ENCODE data around the gene ZNF808. TPM values are rescaled to one million over a fixed set of nuclear protein-coding genes. Genes with fewer than 3 reads are reported as not detected.

Gene ZNF808
- total and polyA plus RNA-seq, 9 of the 15 experiments (the other 6 are each of a cell fraction or from before 2014, with no cell fraction given): 3.1 to 20.1 (median 10.9) TPM

DNA sequence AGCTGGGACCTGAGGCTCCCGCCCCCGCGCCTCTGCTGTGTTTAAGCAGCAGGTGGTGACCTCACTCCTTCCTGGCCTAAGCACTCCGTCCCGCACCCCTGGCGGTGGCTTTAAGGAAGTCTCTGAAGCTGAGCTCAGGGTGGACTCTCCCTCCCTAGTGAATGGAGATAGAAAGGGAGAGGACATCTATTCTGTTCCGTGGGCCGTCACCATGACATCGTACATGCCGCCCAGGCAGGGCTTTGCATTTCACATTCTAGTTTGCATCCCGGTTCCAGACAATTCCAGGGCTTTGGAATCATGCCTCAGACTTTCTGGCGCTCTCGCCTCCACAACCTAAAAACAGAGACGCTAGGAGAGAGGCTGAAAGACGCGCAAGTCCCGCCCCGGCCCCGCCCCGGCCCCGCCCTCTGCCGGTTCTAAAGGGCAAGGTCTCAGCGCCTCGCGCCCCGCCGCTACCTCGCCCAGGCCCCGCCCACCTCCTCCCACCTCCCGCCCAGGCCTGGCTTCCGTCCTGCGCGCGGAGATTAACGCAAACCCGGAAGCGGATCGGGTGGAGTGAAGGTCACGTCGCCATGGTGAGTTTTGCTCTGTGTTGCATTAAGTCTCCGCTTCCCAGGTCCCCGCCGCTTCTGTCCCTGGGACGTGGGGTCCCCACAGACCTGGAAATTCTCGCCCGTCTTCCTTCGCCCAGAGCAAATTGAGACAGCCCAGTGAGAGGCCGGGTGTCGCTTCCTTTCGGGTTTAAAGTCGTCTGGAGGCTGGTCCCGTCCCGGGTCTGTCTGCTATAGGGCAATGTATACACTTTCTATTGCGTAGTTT, at the start of gene ZNF808 (continued):
- TF ChIP-seq, protein P1, sequence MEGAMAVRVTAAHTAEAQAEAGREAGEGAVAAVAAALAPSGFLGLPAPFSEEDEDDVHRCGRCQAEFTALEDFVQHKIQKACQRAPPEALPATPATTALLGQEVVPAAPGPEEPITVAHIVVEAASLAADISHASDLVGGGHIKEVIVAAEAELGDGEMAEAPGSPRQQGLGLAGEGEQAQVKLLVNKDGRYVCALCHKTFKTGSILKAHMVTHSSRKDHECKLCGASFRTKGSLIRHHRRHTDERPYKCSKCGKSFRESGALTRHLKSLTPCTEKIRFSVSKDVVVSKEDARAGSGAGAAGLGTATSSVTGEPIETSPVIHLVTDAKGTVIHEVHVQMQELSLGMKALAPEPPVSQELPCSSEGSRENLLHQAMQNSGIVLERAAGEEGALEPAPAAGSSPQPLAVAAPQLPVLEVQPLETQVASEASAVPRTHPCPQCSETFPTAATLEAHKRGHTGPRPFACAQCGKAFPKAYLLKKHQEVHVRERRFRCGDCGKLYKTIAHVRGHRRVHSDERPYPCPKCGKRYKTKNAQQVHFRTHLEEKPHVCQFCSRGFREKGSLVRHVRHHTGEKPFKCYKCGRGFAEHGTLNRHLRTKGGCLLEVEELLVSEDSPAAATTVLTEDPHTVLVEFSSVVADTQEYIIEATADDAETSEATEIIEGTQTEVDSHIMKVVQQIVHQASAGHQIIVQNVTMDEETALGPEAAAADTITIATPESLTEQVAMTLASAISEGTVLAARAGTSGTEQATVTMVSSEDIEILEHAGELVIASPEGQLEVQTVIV (CRISPR knock-in tag; IDR thresholded peaks at IDR 0.05; ENCODE audit: borderline replicate concordance): no peak
- TF ChIP-seq ZNF224 (CRISPR knock-in tag; IDR thresholded peaks at IDR 0.05) (no peak), NEUROD1 (IDR thresholded peaks at IDR 0.05; ENCODE audit: borderline replicate concordance, low read depth, low read length, partially characterized antibody) (no peak), ZNF24 (IDR thresholded peaks at IDR 0.05) (0 out of 2 replicates have a peak, but pooled peaks have one; percentile 16), SRSF7 (optimal IDR thresholded peaks at IDR 0.05; ENCODE audit: low read depth, low read length) (no peak), NFE2 (IDR thresholded peaks at IDR 0.05; ENCODE audit: low read depth) (no peak), MYNN (IDR thresholded peaks at IDR 0.05) (no peak), MYNN (CRISPR knock-in tag; IDR thresholded peaks at IDR 0.05) (no peak), ZNF263 (CRISPR knock-in tag; IDR thresholded peaks at IDR 0.05; ENCODE audit: borderline replicate concordance) (no peak), ZNF436 (CRISPR knock-in tag; IDR thresholded peaks at IDR 0.05) (no peak)
- TF ChIP-seq, protein P2, sequence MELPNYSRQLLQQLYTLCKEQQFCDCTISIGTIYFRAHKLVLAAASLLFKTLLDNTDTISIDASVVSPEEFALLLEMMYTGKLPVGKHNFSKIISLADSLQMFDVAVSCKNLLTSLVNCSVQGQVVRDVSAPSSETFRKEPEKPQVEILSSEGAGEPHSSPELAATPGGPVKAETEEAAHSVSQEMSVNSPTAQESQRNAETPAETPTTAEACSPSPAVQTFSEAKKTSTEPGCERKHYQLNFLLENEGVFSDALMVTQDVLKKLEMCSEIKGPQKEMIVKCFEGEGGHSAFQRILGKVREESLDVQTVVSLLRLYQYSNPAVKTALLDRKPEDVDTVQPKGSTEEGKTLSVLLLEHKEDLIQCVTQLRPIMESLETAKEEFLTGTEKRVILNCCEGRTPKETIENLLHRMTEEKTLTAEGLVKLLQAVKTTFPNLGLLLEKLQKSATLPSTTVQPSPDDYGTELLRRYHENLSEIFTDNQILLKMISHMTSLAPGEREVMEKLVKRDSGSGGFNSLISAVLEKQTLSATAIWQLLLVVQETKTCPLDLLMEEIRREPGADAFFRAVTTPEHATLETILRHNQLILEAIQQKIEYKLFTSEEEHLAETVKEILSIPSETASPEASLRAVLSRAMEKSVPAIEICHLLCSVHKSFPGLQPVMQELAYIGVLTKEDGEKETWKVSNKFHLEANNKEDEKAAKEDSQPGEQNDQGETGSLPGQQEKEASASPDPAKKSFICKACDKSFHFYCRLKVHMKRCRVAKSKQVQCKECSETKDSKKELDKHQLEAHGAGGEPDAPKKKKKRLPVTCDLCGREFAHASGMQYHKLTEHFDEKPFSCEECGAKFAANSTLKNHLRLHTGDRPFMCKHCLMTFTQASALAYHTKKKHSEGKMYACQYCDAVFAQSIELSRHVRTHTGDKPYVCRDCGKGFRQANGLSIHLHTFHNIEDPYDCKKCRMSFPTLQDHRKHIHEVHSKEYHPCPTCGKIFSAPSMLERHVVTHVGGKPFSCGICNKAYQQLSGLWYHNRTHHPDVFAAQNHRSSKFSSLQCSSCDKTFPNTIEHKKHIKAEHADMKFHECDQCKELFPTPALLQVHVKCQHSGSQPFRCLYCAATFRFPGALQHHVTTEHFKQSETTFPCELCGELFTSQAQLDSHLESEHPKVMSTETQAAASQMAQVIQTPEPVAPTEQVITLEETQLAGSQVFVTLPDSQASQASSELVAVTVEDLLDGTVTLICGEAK (IDR thresholded peaks at IDR 0.05): peak; percentile 70
- TF ChIP-seq, protein P2 (CRISPR knock-in tag; IDR thresholded peaks at IDR 0.05): no peak
- TF ChIP-seq, protein P3, sequence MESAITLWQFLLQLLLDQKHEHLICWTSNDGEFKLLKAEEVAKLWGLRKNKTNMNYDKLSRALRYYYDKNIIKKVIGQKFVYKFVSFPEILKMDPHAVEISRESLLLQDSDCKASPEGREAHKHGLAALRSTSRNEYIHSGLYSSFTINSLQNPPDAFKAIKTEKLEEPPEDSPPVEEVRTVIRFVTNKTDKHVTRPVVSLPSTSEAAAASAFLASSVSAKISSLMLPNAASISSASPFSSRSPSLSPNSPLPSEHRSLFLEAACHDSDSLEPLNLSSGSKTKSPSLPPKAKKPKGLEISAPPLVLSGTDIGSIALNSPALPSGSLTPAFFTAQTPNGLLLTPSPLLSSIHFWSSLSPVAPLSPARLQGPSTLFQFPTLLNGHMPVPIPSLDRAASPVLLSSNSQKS (CRISPR knock-in tag; IDR thresholded peaks at IDR 0.05): no peak
- TF ChIP-seq, protein P4, sequence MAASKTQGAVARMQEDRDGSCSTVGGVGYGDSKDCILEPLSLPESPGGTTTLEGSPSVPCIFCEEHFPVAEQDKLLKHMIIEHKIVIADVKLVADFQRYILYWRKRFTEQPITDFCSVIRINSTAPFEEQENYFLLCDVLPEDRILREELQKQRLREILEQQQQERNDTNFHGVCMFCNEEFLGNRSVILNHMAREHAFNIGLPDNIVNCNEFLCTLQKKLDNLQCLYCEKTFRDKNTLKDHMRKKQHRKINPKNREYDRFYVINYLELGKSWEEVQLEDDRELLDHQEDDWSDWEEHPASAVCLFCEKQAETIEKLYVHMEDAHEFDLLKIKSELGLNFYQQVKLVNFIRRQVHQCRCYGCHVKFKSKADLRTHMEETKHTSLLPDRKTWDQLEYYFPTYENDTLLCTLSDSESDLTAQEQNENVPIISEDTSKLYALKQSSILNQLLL (CRISPR knock-in tag; IDR thresholded peaks at IDR 0.05; ENCODE audit: borderline replicate concordance): no peak
